Fibroblast of lung (primary cell): ENCODE results near the gene ZNF710. TPM values are rescaled to one million over a fixed set of nuclear protein-coding genes. Genes with fewer than 3 reads are reported as not detected.

Experiments
- DNase-seq, 2 donors: peaks; one replicate each; pipeline versions ENCODE4 v3.0.0 to v3.0.0-alpha.2; 2010; ENCODE audit warnings: low read depth in 2 of 2
- H2AFZ ChIP-seq: 2 replicates; pipeline ENCODE4 v1.5.1; 2012; ENCODE audit warnings: low read length, control low read depth, inconsistent platforms
- H3K27ac ChIP-seq: 2 replicates; pipeline ENCODE4 v1.5.1; 2011; ENCODE audit warnings: low read length, control low read depth; ENCODE audit not compliant: insufficient read depth
- H3K27me3 ChIP-seq: 2 replicates; pipeline ENCODE4 v1.5.1; 2011; ENCODE audit warnings: mild to moderate bottlenecking, low read length; ENCODE audit not compliant: control insufficient read depth, insufficient read depth
- H3K36me3 ChIP-seq: 2 replicates; pipeline ENCODE4 v1.5.1; 2011; ENCODE audit warnings: low read length; ENCODE audit not compliant: control insufficient read depth, insufficient read depth
- H3K4me1 ChIP-seq: 2 replicates; pipeline ENCODE4 v1.5.1; 2011; ENCODE audit warnings: low read length; ENCODE audit not compliant: control insufficient read depth, insufficient read depth; ENCODE audit errors: extremely low read depth
- H3K4me2 ChIP-seq: 2 replicates; pipeline ENCODE4 v1.5.1; 2011; ENCODE audit warnings: low read length, control low read depth; ENCODE audit not compliant: insufficient read depth; ENCODE audit errors: extremely low read depth
- H3K4me3 ChIP-seq, 4 experiments: fragments of 200-600 bp in 1 of 4; sonication (generic) in 1 of 4; replicated peaks in 1 of 4; 2 replicates each; pipeline ENCODE4 v1.5.1; 2011 to 2016; ENCODE audit warnings: low read length in 4 of 4, low read depth in 3 of 4, mild to moderate bottlenecking in 3 of 4, control low read depth in 2 of 4, inconsistent platforms in 1 of 4, mixed read lengths in 1 of 4; ENCODE audit not compliant: insufficient read depth in 1 of 4; ENCODE audit errors: control extremely low read depth in 1 of 4
- H3K79me2 ChIP-seq: 2 replicates; pipeline ENCODE4 v1.5.1; 2012; ENCODE audit warnings: mild to moderate bottlenecking, low read length, inconsistent platforms; ENCODE audit not compliant: control insufficient read depth, insufficient read depth
- H3K9ac ChIP-seq: 2 replicates; pipeline ENCODE4 v1.5.1; 2011; ENCODE audit warnings: mild to moderate bottlenecking, low read length, control low read depth; ENCODE audit not compliant: insufficient read depth
- H3K9me3 ChIP-seq: 2 replicates; pipeline ENCODE4 v1.5.1; 2012; ENCODE audit warnings: low read depth, low read length; ENCODE audit not compliant: control insufficient read depth, insufficient read depth
- H4K20me1 ChIP-seq: 2 replicates; pipeline ENCODE4 v1.5.1; 2011; ENCODE audit warnings: low read length; ENCODE audit not compliant: control insufficient read depth, insufficient read depth; ENCODE audit errors: extremely low read depth
- CTCF ChIP-seq, 2 donors: IDR thresholded peaks in 1 of 2; conservative IDR thresholded peaks in 1 of 2; 1 replicate in 1 of 2; 2 replicates in 1 of 2; pipeline ENCODE4 v1.5.1; 2011 to 2012; ENCODE audit warnings: low read length in 2 of 2, control low read depth in 1 of 2, inconsistent platforms in 1 of 2, low read depth in 1 of 2, mild to moderate bottlenecking in 1 of 2
- EZH2 ChIP-seq: IDR thresholded peaks from 2 replicates; pipeline ENCODE4 v1.5.1; 2012; ENCODE audit warnings: low read length, control low read depth, mild to moderate bottlenecking; ENCODE audit errors: missing control alignments
- polyA plus RNA-seq, 2 donors: library from polyadenylated mRNA; depleted of rRNA in 1 of 2; stranded (reverse) in 1 of 2; unstranded in 1 of 2; fragments of >200 nt; gene quantifications; 2 replicates each; pipeline ENCODE4 v1.2.1, GENCODE V29; 2011 to 2012; ENCODE audit warnings: missing spikeins in 1 of 2
- total RNA-seq: library from RNA; depleted of rRNA; stranded (reverse); fragments of >200 nt; gene quantifications from 2 replicates; pipeline ENCODE4 v1.2.1, GENCODE V29; 2014

The ZNF710 gene
- total and polyA plus RNA-seq, 2 donors (not counting 1 experiment from before 2014, with no cell fraction given) = 2.1 to 9.4 TPM

GRCh38 chr15:89998141-89998661 is 2.9 kb upstream of the ZNF710 start:
- Histone ChIP-seq H3K36me3 (no peaks in the 10 kb centered on the region), H2AFZ (no peak overlapping the region), H3K79me2 (peaks cover 10% of the 10 kb centered on the region), H3K4me2 (no peak overlapping the region), H3K9ac (no peak overlapping the region), H3K4me1 (peaks cover 13% of the 10 kb centered on the region), H3K27ac (peak overlapping the region; percentile 4), H3K27me3 (no peaks in the 10 kb centered on the region), H3K9me3 (no peaks in the 10 kb centered on the region), H3K4me3 (no peak overlapping the region), H4K20me1 (no peaks in the 10 kb centered on the region)
- TF ChIP-seq CTCF (conservative IDR thresholded peaks at IDR 0.05 in 1 of 2, IDR thresholded peaks at IDR 0.05 in 1 of 2; ENCODE audit: low read depth in 1 of 2, low read length in 2 of 2) (no peak), EZH2 (no peak)
- DNase-seq = peak; percentile 59 to 63

- no peak overlapping the region for H3K4me3 ChIP-seq
These were observed 2.0 kb upstream of the ZNF710 start for GRCh38 chr15:89998923-89999675.

More at GRCh38 chr15:89998923-89999675, 2.0 kb upstream of the ZNF710 start:
- Histone ChIP-seq H3K9me3 (no peaks in the 10 kb centered on the region), H3K27me3 (no peaks in the 10 kb centered on the region), H3K79me2 (peaks cover 18% of the 10 kb centered on the region), H3K9ac (no peak overlapping the region), H3K4me1 (peaks cover 22% of the 10 kb centered on the region), H3K36me3 (no peaks in the 10 kb centered on the region), H3K27ac (peak overlapping the region; percentile 85), H3K4me2 (peak overlapping the region; percentile 84), H2AFZ (no peak overlapping the region), H4K20me1 (no peaks in the 10 kb centered on the region)
- no peak for TF ChIP-seq CTCF (conservative IDR thresholded peaks at IDR 0.05 in 1 of 2, IDR thresholded peaks at IDR 0.05 in 1 of 2; ENCODE audit: low read depth in 1 of 2, low read length in 2 of 2)
- no peak for TF ChIP-seq EZH2
- DNase-seq = no peak
